ENCODE data around the gene OR10A4.

DNA sequence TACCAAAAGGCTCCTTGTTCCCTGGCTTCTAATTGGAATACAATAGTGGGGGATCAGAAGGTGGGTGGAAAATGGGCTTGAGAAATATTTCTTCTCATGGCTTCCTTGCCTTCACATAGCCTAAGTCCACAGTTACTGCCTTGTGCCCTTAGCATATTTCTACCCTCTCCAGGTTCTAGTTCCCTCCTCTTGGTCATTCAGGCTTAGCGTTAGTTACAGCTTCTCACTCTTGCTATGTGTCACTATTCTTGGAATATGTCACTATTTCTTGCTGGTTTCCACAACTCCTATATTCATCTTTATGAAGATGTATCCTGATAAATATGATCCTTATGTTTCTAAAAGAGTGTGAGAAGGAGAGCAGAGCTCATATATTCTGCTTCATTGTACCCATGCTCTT is 13.4 kb downstream of the OR10A4 start:
- TF ChIP-seq EZH2 (IDR thresholded peaks at IDR 0.05) (no peak), POLR2AphosphoS5 (IDR thresholded peaks at IDR 0.05; ENCODE audit: borderline replicate concordance, low read depth, low read length) (no peak)
